Measurements from ENCODE around the gene SRP68. TPM values are rescaled to one million over a fixed set of nuclear protein-coding genes. Genes with fewer than 3 reads are reported as not detected.

The SRP68 gene
- total and polyA plus RNA-seq, 2 of the 8 experiments (the other 6 are each of a cell fraction or from before 2014, with no cell fraction given), result 57.7 to 83.5 TPM

DNA sequence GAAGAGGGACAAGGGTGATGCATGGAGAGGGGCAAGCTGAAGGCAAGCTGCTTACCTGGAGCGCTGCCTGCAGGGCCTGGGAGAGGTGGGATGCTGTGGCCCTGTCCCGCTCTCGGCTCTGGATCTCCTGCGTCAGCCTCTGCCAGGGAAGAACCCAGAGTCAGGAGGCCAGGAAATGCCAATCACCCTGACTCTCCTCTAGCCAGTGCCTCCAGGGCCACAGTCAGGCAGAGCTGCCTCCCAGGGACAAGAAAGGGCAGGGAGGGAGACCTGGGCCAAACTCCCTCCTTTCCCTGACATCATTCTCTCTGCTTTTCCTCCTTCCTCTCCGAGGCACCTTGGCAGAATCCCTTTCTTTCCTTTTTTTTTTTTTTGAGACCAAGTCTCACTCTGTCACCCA is 60.4 kb downstream of the SRP68 start:
- Histone ChIP-seq H3K27ac (ENCODE audit: low read depth, low read length) (no peak overlapping the region), H3K23me2 (ENCODE audit: low read depth, low read length) (no peaks in the 10 kb centered on the region), H3K27me3 (replicated peaks in 1 of 4; ENCODE audit: control insufficient read depth in 3 of 4, extremely low read depth in 1 of 4, insufficient read depth in 3 of 4, low read length in 3 of 4) (no peaks in the 10 kb centered on the region; a peak in 1 of 7 replicates), H3K4me1 (replicated peaks in 1 of 4; ENCODE audit: control insufficient read depth in 3 of 4, insufficient read depth in 4 of 4, low read length in 3 of 4) (peaks cover 0 to 2% (median under 1%) of the 10 kb centered on the region in 4 experiments; a peak in 3 of 7 replicates), H3K9ac (replicated peaks in 1 of 4; ENCODE audit: extremely low read depth in 1 of 4, low read depth in 3 of 4, low read length in 3 of 4) (no peak overlapping the region; a peak in 2 of 7 replicates), H3K18ac (ENCODE audit: extremely low read depth, low read length) (no peak overlapping the region), H4K5ac (ENCODE audit: insufficient read length, low read depth, low read length) (no peak overlapping the region), H3K14ac (ENCODE audit: insufficient read length) (no peak overlapping the region), H3K36me3 (ENCODE audit: control insufficient read depth in 2 of 4, insufficient read depth in 4 of 4, low read length in 3 of 4) (no peaks in the 10 kb centered on the region; a peak in 1 of 8 replicates), H2BK15ac (ENCODE audit: low read length) (no peak overlapping the region), H2BK120ac (replicated peaks; ENCODE audit: low read depth, low read length) (no peak overlapping the region), H3K4me2 (ENCODE audit: insufficient read depth in 1 of 2, low read depth in 2 of 2, low read length in 2 of 2) (no peak overlapping the region), H3K79me2 (ENCODE audit: control insufficient read depth in 1 of 2, insufficient read depth in 2 of 2, low read length in 2 of 2) (no peaks in the 10 kb centered on the region), H2AFZ (ENCODE audit: low read length) (no peak overlapping the region), H4K8ac (ENCODE audit: extremely low read depth, insufficient read depth, low read length) (peak overlapping the region; percentile 35; the same call in 1 of the 2 replicates), H3K79me1 (ENCODE audit: low read depth, low read length) (no peaks in the 10 kb centered on the region), H2BK20ac (ENCODE audit: low read length) (no peak overlapping the region), H3K4ac (replicated peaks; ENCODE audit: insufficient read length, low read depth, low read length) (no peak overlapping the region), H4K91ac (replicated peaks; ENCODE audit: insufficient read length, low read length) (no peak overlapping the region), H3K9me3 (ENCODE audit: insufficient read depth in 2 of 2, low read depth in 1 of 2, low read length in 1 of 2) (no peaks in the 10 kb centered on the region; a peak in 1 of 4 replicates), H3K23ac (ENCODE audit: insufficient read length) (no peak overlapping the region), H2BK12ac (ENCODE audit: low read depth, low read length) (no peak overlapping the region), H3K4me3 (ENCODE audit: extremely low read depth in 1 of 4, insufficient read depth in 2 of 4, low read depth in 3 of 4, low read length in 4 of 4) (no peak overlapping the region), H4K20me1 (replicated peaks in 1 of 2; ENCODE audit: control insufficient read depth in 1 of 2, insufficient read depth in 2 of 2, low read length in 2 of 2) (no peaks in the 10 kb centered on the region), H3K56ac (replicated peaks; ENCODE audit: insufficient read length, low read depth, low read length) (no peak overlapping the region), H2AK5ac (ENCODE audit: low read depth, low read length) (no peak overlapping the region), H2BK5ac (ENCODE audit: low read depth, low read length) (no peak overlapping the region)
- FAIRE-seq (no peak), DNase-seq (ENCODE audit: low read depth in 1 of 2, low spot score in 2 of 2) (no peak)
- WGBS, 2 experiments (ENCODE audit: extremely low coverage in 1 of 2, insufficient coverage in 1 of 2, insufficient read length in 1 of 2, insufficient replicate concordance in 2 of 2, low coverage in 1 of 2, low lambda C conversion rate in 2 of 2, missing lambda C conversion rate in 1 of 2), result 98% methylated on average over 4 of the region's 5 CpGs; no CpG with 5 or more reads in 1 of the 2 experiments
- ChIA-PET CTCF (ENCODE audit: partially characterized antibody) (interaction anchor here (0.8 to 32.0 kb wide), 10 partner anchors 2 to 315 kb away, joined by 3 to 885 read pairs (median 24); partner anchors contain the start of genes CDK3, EVPL, FBF1 and MRPL38), POLR2A (ENCODE audit: partially characterized antibody) (interaction anchor here (0.6 to 1.4 kb wide), 3 partner anchors 57 to 234 kb away, joined by 3 to 8 read pairs (median 3); no protein-coding TSS in a partner anchor)
- TF ChIP-seq EZH2 (IDR thresholded peaks at IDR 0.05; ENCODE audit: low read depth, low read length, severe bottlenecking), result no peak
- TF ChIP-seq SAP30 (IDR thresholded peaks at IDR 0.05; ENCODE audit: insufficient read depth, insufficient replicate concordance, low read length), result no peak
- TF ChIP-seq, protein P1, sequence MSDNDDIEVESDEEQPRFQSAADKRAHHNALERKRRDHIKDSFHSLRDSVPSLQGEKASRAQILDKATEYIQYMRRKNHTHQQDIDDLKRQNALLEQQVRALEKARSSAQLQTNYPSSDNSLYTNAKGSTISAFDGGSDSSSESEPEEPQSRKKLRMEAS (IDR thresholded peaks at IDR 0.05), result no peak
- TF ChIP-seq RNF2 (IDR thresholded peaks at IDR 0.05; ENCODE audit: borderline replicate concordance, low read depth, low read length, missing control alignments, poor library complexity, severe bottlenecking), result no peak
- no peak for TF ChIP-seq CHD1 (IDR thresholded peaks at IDR 0.05; ENCODE audit: low read depth, low read length)
- TF ChIP-seq TEAD4 (IDR thresholded peaks at IDR 0.05; ENCODE audit: low read depth, low read length), result no peak
- TF ChIP-seq BRCA1 (IDR thresholded peaks at IDR 0.05; ENCODE audit: low read depth, low read length), result no peak
- TF ChIP-seq, protein P2, sequence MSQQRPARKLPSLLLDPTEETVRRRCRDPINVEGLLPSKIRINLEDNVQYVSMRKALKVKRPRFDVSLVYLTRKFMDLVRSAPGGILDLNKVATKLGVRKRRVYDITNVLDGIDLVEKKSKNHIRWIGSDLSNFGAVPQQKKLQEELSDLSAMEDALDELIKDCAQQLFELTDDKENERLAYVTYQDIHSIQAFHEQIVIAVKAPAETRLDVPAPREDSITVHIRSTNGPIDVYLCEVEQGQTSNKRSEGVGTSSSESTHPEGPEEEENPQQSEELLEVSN (IDR thresholded peaks at IDR 0.05), result no peak
- no peak for TF ChIP-seq NRF1 (IDR thresholded peaks at IDR 0.05; ENCODE audit: low read depth, low read length)
- TF ChIP-seq SUZ12 (IDR thresholded peaks at IDR 0.05; ENCODE audit: low read length), result no peak

Data from H1 (cell line).